Heart right ventricle (tissue), 16 donors: Measurements from ENCODE around the gene SNAP25. TPM values are rescaled to one million over a fixed set of nuclear protein-coding genes. Genes with fewer than 3 reads are reported as not detected.

Experiments used
- ATAC-seq, 8 donors: fragments of 200-7000 bp; cut with Tn5 transposase; one replicate each; pipeline ENCODE4 v1.9.1; 2020; ENCODE audit warnings: mild to moderate bottlenecking in 8 of 8, moderate library complexity in 8 of 8, moderate number of reproducible peaks in 1 of 8
- DNase-seq, 2 donors: peaks; one replicate each; pipeline ENCODE4 v3.0.0-alpha.2; 2020
- H3K27ac ChIP-seq, 10 donors: fragments of 200-600 bp; sonication (generic) in 2 of 10; one replicate each; pipeline versions ENCODE4 v1.5.0 to v1.8.0; 2020 to 2022; ENCODE audit warnings: mild to moderate bottlenecking in 3 of 10
- H3K27me3 ChIP-seq, 7 donors: fragments of 200-600 bp; one replicate each; pipeline ENCODE4 v1.8.0; 2021 to 2022; ENCODE audit warnings: mild to moderate bottlenecking in 2 of 7
- H3K36me3 ChIP-seq, 9 donors: fragments of 200-600 bp; sonication (generic) in 1 of 9; one replicate each; pipeline versions ENCODE4 v1.5.0 to v1.8.0; 2020 to 2022; ENCODE audit warnings: mild to moderate bottlenecking in 2 of 9
- H3K4me1 ChIP-seq, 9 donors: fragments of 200-600 bp; sonication (generic) in 1 of 9; one replicate each; pipeline versions ENCODE4 v1.5.0 to v1.8.0; 2020 to 2022; ENCODE audit warnings: mild to moderate bottlenecking in 4 of 9
- H3K4me3 ChIP-seq, 10 donors: fragments of 200-600 bp; sonication (generic) in 2 of 10; one replicate each; pipeline versions ENCODE4 v1.5.0 to v1.8.0; 2020 to 2022; ENCODE audit warnings: mild to moderate bottlenecking in 7 of 10, moderate library complexity in 2 of 10
- H3K9me3 ChIP-seq, 11 donors: fragments of 200-600 bp in 10 of 11; sonication (generic) in 2 of 11; one replicate each; pipeline versions ENCODE4 v1.5.0 to v1.8.0; 2013 to 2022; ENCODE audit warnings: mild to moderate bottlenecking in 2 of 11, control low read depth in 1 of 11, moderate library complexity in 1 of 11
- WGBS, 2 donors: extraction: QIAGEN DNeasy Blood & Tissue Kit; methylation state at CpG; one replicate each; pipeline ENCODE4 v1.1.7; 2013; ENCODE audit warnings: inconsistent platforms in 1 of 2; 5-methylcytosine and 5-hydroxymethylcytosine counted together
- intact Hi-C, 10 donors: fragments of 100-400 bp; cut with DNase I; formaldehyde crosslinking; loops; one replicate each; pipeline versions ENCODE4 v1.11.1 to v1.14.2; 2022
- long read RNA-seq, 3 donors: library from polyadenylated mRNA; unstranded; transcript quantifications; one replicate each; pipeline ENCODE4 v2.0.0, GENCODE V29; 2020 to 2021
- polyA plus RNA-seq, 2 donors: library from polyadenylated mRNA; stranded (reverse); fragments of 200-250 nt; gene quantifications; one replicate each; pipeline ENCODE4 v1.2.3, GENCODE V29; 2013
- total RNA-seq, 10 donors: library from RNA; stranded (reverse); fragmentation: NEBNext Ultra II Directional in 3 of 10; extraction: Animal tissue kit (Norgen Biotek cat#: 25700) in 3 of 10; gene quantifications; one replicate each; pipeline versions ENCODE4 v1.2.1 to v1.2.4, GENCODE V29; 2021 to 2023
- TF ChIP-seq, protein P1 (sequence below), 9 donors: fragments of 200-600 bp; sonication (generic) in 2 of 9; IDR thresholded peaks; one replicate each; pipeline versions ENCODE4 v1.5.0 to v1.8.0; 2021 to 2022; ENCODE audit warnings: antibody characterized with exemption in 9 of 9, mild to moderate bottlenecking in 5 of 9, moderate library complexity in 1 of 9
- donor health status: Arrhythmogenic right ventricular cardiomyopathy.
- donor health status: ischemic (EF 13 %, LVEDD 7.1; RV severe dilation, severe dysfunction).
- donor health status: healthy with polysubstance abuse.
- donor health status: DM: no; HTN: yes; CAD: no.
- donor health status: DM: no; HTN: no; CAD: no.
- donor health status: ischemic (EF 25% LVEDD 6.9; RV normal size, moderate dysfunction).
- donor health status: ischemic (EF 25% LVEDD 5.7; RV mildly dilated, moderate dysfunction).
- donor health status: healthy.
- donor health status: DM: yes; HTN: yes; CAD: no.
- donor health status: Ischemic cardiomyopathy.
- donor health status: ischemic (EF 35%, LVEDD 5.7; RV mildly dilated, moderate dysfunction).
- donor health status: nonischemic (EF 11% LVEDD 7.7; RV severe dilation, severe dysfunction).
- donor health status: DM: yes; HTN: yes; CAD: no.
- donor health status: PGD.
- donor health status: ischemic (EF 29% LVEDD 5.4; RV normal size, mild dysfunction).
- donor health status: nonischemic (EF 23%, LVEDD 6.1; RV moderate dilation, normal function).

The SNAP25 gene
- total RNA-seq (under 1 TPM in 5 of 10 donors, not detected in 5; 0.19 to 0.87 (median 0.22) TPM), polyA plus RNA-seq (under 1 TPM; 0.09 to 0.44 TPM)
- long read RNA-seq, donor 1: 0 reads
- long read RNA-seq, donor 2: 0 reads
- long read RNA-seq, donor 3: 0 reads

GRCh38 chr20:10218536-10219451 is at the start of gene SNAP25:
Gene SNAP25, plus strand, starts transcription at chr20:10218830. Its CDS starts 56,662 bp downstream, at chr20:10275492.
- peaks cover 0 to 28% (median 3%) of the 10 kb centered on the region in 9 donors for H3K4me1 ChIP-seq
- peak in 6 of 8 donors; percentile 24 to 59 (median 47) for ATAC-seq
- H3K36me3 ChIP-seq: no peaks in the 10 kb centered on the region
- WGBS, 2 donors: 1 to 2% methylated on average over 53 of the region's 53 CpGs
- TF ChIP-seq, protein P1, sequence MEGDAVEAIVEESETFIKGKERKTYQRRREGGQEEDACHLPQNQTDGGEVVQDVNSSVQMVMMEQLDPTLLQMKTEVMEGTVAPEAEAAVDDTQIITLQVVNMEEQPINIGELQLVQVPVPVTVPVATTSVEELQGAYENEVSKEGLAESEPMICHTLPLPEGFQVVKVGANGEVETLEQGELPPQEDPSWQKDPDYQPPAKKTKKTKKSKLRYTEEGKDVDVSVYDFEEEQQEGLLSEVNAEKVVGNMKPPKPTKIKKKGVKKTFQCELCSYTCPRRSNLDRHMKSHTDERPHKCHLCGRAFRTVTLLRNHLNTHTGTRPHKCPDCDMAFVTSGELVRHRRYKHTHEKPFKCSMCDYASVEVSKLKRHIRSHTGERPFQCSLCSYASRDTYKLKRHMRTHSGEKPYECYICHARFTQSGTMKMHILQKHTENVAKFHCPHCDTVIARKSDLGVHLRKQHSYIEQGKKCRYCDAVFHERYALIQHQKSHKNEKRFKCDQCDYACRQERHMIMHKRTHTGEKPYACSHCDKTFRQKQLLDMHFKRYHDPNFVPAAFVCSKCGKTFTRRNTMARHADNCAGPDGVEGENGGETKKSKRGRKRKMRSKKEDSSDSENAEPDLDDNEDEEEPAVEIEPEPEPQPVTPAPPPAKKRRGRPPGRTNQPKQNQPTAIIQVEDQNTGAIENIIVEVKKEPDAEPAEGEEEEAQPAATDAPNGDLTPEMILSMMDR (IDR thresholded peaks at IDR 0.05): no peak
- intact Hi-C loops: no loop called here
- peak within 1 kb of the TSS in 6 of 10 donors; percentile 20 to 49 (median 24) for H3K4me3 ChIP-seq
- H3K27ac ChIP-seq: peak within 1 kb of the TSS in 3 of 10 donors; percentile 41 to 68 (median 51)
- H3K9me3 ChIP-seq: no peaks in the 10 kb centered on the region
- no peak for DNase-seq
- H3K27me3 ChIP-seq: peaks cover 4 to 78% (median 53%) of the 10 kb centered on the region in 7 donors

GRCh38 chr20:10169752-10170151 is 48.9 kb upstream of the SNAP25 start:
- Histone ChIP-seq H3K27ac (no peak overlapping the region), H3K4me1 (peaks cover 0 to 15% (median 7%) of the 10 kb centered on the region in 9 donors), H3K4me3 (no peak overlapping the region), H3K27me3 (peaks cover 0 to 32% (median 24%) of the 10 kb centered on the region in 7 donors), H3K9me3 (peaks cover 0 to 5% (median 0%) of the 10 kb centered on the region in 11 donors), H3K36me3 (no peaks in the 10 kb centered on the region)
- TF ChIP-seq, protein P1 (IDR thresholded peaks at IDR 0.05): no peak
- intact Hi-C loops: no loop called here
- ATAC-seq (no peak), DNase-seq (no peak)

GRCh38 chr20:10170261-10170660 is 48.4 kb upstream of the SNAP25 start:
- WGBS, 2 donors: 87 to 90% methylated on average over 2 of the region's 2 CpGs
- Histone ChIP-seq H3K27ac (no peak overlapping the region), H3K4me1 (peaks cover 0 to 15% (median 7%) of the 10 kb centered on the region in 9 donors), H3K36me3 (no peaks in the 10 kb centered on the region), H3K27me3 (peaks cover 0 to 32% (median 24%) of the 10 kb centered on the region in 7 donors), H3K4me3 (no peak overlapping the region), H3K9me3 (peaks cover 0 to 5% (median 0%) of the 10 kb centered on the region in 11 donors)
- ATAC-seq (no peak), DNase-seq (no peak)
- intact Hi-C loops: no loop called here
- TF ChIP-seq, protein P1 (IDR thresholded peaks at IDR 0.05): no peak

DNA sequence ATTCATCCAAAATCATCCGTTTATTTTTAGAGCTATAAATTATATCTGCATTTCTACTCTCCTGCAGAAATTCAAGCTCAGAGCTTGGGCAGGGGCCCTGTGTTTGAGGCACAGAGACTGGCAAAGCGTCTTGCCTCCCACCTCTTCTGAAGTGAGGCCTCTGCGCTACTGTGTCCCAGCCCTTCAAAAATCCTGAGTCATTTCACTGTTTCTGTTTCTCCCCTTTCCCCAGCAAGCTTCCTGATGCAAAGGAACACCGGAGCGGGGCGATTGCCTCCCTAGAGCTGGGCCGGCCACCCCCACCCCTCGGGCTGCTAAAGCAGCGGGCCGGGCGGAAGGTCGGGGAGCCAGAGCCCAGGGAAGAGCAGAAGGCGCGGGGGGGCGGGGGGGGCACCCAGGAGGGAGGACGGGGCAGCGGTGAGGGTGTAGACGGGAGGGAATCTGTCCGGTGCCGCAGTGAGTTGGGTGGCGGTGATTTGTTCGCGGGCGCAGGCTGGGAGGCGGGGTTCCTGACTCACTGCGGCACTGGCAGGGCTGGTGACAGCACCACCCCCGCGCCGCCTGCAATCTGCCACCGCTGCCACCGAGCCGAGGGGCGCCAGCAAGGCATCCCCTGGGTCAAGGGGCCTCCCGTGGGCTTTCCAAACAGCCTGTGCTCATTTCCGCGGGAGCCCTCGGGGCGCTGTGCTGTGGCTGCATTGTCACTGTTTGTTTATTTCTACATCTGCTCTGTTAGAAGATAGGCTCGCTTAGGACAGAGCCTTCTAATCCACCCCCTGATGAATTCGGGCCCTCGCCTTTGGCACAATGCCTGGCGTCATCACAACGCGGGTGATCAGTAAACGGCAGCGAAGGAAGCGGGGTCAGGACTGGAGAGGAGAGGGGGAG is 46.5 kb upstream of the SNAP25 start:
- no peak overlapping the region for H3K27ac ChIP-seq
- peak in 1 of 2 donors; percentile 15 for DNase-seq
- 4% methylated on average over 47 of the region's 47 CpGs for WGBS, 2 donors
- peaks cover 0 to 5% (median 0%) of the 10 kb centered on the region in 11 donors for H3K9me3 ChIP-seq
- no peaks in the 10 kb centered on the region for H3K36me3 ChIP-seq
- ATAC-seq: peak in 7 of 8 donors; percentile 28 to 87 (median 37)
- H3K4me3 ChIP-seq: peak overlapping the region; percentile 11 to 50 (median 44)
- TF ChIP-seq, protein P1 (IDR thresholded peaks at IDR 0.05): no peak
- intact Hi-C loops: no loop called here
- peaks cover 0 to 32% (median 24%) of the 10 kb centered on the region in 7 donors for H3K27me3 ChIP-seq
- peaks cover 0 to 15% (median 7%) of the 10 kb centered on the region in 9 donors for H3K4me1 ChIP-seq
